PC-3 (cell line): Measurements from ENCODE around the gene CAPZB.

ENCODE experiments used
- CTCF ChIP-seq: fragments of 300-600 bp; sonication (generic); conservative IDR thresholded peaks from 2 replicates; pipeline ENCODE4 v1.5.1; 2017; ENCODE audit warnings: antibody characterized with exemption, low read depth, mild to moderate bottlenecking, low read length
- EZH2 ChIP-seq: fragments of 300-600 bp; sonication (generic); IDR thresholded peaks from one replicate; pipeline ENCODE4 v1.6.1; 2017; ENCODE audit warnings: antibody characterized with exemption, mild to moderate bottlenecking, low read length; ENCODE audit not compliant: unreplicated experiment
- EZH2phosphoT487 ChIP-seq: fragments of 300-600 bp; sonication (generic); IDR thresholded peaks from 2 replicates; pipeline ENCODE4 v1.6.1; 2018; ENCODE audit warnings: mild to moderate bottlenecking, antibody characterized with exemption, low read length, borderline replicate concordance

GRCh38 chr1:19479351-19480120 lies 5.8 kb downstream of the CAPZB start:
- no peak for TF ChIP-seq EZH2
- TF ChIP-seq CTCF, result no peak
- TF ChIP-seq EZH2phosphoT487, result no peak
